HuH-7.5 (cell line): ENCODE measurements around the gene RFX1.
A peak's percentile ranks its signal among the peaks of the same experiment; 100 is the strongest.
"Not testable (repeated sequence)": the region's sequence is repeated elsewhere in the genome, so short reads cannot be mapped to it uniquely, and the experiment has no call there.

Experiments
- DNase-seq: peaks from one replicate; pipeline ENCODE4 v3.0.0; 2011; ENCODE audit warnings: low spot score

The RFX1 gene

GRCh38 chr19:14006085-14006765 lies at the start of gene RFX1:
Gene RFX1, minus strand, starts transcription at chr19:14006320. Its CDS starts 12,477 bp downstream, at chr19:13993843.
- DNase-seq, result peak; percentile 92

DNA sequence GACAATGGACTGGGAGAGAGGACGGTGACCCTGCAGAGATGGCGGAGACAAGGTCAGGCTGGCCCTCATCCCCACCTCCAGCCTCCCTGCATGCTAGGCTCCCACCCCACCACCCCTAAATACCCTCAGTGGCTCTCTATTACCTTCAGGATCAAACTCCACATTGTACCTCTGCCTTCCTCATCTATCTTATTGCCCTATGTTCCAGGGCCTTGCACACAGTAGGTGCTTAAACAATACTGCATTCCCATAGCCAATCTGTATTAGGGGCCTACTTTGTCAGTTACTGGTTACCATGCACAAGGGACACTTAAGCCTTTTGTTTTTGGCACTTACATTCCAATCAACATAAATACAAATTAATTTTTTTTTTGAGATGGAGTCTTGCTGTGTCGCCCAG lies 49.3 kb upstream of the RFX1 start:
- DNase-seq, result no peak

DNA sequence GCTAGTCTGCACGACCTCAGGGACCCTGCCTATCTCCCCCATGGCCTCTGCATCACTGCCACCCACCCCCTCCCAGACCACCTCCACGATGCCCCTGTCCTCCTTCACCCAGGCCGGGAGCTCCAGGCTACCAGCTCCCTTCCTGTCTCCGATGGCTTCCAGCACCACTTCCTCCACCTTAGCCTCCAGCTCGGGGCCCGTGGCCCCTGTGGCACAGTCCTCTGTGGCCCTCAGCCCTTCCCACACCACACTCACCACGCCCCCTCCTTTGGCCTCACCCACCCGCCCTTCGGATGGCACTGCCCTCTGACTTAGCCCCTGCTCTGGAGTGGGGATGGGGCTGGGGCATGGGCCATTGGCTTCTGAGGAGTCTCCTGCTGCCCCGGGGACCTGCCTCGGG lies 48.6 kb upstream of the RFX1 start:
- DNase-seq, result no peak

- DNase-seq, result no peak
These were observed 48.0 kb upstream of the RFX1 start for GRCh38 chr19:14054099-14054498.

DNA sequence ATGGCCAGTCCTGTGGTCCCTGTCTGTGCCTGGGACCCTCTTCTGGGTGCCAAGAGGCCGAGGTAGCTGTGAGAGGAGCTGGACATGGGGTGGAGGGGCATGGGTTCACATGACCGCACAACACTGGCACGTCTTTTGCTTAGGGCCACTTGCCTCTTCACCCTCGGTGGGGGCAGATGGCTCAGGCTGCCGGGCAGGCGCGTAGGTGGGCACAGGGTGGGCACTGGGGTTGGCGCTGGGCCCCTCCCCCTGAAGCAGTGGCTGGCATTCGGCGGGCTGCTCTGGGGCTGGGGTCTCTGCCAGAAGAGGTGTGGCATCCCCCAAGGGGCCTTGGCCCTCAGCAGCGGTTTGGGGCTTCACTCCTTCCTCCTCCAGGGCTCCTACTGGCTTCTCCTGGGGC lies 47.4 kb upstream of the RFX1 start:
- DNase-seq, result no peak

GRCh38 chr19:14053032-14053431 lies 46.9 kb upstream of the RFX1 start:
- DNase-seq, result no peak

DNA sequence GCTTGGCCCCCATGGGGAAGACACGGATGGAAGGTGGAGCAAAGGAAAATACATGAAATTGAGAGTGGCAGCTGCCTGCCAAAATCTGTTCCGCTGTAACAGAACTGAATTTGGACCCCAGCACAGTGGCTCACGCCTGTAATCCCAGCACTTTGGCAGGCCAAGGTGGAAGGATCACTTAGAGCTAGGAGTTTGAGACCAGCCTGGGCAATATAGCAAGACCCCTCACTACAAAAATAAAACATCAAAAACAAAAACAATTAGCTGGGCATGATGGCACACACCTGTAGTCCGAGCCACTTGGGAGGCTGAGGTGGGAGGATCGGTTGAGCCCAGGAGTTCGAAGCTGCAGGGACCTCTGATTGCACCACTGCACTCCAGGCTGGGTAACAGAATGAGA lies 46.4 kb upstream of the RFX1 start:
- no peak for DNase-seq

DNA sequence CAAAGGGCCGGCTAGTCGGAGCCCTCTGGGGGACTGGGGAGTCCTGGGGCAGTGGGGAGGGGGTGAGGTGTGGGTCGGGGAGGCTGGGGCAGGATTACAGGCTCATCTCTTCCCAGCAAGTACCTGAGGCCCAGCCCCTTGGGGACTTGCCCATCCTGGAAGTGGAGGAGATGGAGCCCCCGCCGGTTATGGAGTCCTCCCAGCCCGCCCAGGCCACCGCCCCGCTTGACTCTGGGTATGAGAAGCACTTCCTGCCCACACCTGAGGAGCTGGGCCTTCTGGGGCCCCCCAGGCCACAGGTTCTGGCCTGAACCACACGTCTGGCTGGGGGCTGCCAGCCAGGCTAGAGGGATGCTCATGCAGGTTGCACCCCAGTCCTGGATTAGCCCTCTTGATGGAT lies 45.9 kb upstream of the RFX1 start:
- DNase-seq, result no peak

DNA sequence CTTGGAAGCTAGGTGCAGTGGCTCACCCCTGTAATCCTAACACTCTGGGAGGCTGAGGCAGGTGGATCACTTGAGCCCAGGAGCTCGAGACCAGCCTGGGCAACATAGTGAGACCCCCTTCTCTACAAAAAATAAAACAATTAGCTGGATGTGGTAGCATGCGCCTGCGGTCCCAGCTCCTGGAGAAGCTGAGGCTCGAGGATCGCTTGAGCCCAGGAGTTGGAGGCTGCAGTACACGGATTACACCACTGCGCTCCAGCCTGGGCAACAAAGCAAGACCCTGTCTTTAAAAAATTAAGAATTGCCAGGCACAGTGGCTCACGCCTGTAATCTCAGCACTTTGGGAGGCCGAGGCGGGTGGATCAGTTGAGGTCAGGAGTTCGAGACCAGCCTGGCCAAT lies 44.8 kb upstream of the RFX1 start:
- DNase-seq, result not testable (repeated sequence)

GRCh38 chr19:14050512-14050911 lies 44.4 kb upstream of the RFX1 start:
- no peak for DNase-seq

DNA sequence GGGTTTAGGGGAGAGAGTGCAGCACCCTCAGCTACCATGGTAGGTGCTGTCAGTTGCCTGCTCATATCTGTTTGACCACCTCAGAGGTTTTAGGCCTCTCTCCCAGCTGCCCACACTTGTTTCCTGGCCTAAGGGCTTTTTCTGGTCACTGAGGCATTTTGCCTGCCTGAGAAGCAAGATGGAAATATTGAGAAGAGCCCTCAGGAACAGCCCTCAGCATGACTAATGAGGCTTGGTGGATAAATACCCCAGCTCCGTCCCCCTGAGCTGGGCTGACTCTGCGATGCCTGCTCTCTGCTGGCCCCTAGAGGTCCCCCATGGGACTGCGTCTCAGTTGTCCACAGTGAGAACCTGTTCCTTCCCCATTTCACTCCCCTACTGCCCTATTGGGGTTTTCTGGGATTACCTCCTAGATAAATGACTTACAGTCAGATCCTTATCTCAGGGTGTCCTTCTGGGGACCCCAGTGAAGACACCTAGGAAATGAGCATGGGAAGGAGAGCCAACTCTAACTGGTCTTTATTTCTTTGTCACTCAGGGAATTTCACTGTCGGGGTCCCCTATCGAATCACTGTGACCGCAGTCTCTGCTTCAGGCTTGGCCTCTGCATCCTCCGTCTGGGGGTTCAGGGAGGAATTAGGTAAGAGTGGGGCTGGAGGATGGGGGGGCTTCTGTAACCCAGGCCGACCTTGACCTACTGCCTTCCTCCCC lies 42.5 kb upstream of the RFX1 start:
- DNase-seq, result peak; percentile 87

DNA sequence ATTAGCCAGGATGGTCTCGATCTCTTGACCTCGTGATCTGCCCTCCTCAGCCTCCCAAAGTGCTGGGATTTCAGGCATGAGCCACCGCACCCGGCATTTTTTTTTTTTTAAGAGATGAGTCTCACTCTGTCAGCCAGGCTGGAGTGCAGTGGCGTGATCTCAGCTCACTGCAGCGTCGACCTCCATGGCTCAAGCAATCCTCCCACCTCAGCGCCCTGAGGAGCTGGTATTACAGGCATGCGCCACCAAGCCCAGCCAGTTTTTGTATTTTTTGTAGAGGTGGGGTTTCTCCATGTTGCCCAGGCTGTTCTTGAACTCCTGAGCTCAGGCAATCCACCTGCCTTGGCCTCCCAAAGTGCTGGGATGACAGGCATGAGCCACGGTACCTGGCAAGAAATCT lies 41.7 kb upstream of the RFX1 start:
- not testable (repeated sequence) for DNase-seq

DNA sequence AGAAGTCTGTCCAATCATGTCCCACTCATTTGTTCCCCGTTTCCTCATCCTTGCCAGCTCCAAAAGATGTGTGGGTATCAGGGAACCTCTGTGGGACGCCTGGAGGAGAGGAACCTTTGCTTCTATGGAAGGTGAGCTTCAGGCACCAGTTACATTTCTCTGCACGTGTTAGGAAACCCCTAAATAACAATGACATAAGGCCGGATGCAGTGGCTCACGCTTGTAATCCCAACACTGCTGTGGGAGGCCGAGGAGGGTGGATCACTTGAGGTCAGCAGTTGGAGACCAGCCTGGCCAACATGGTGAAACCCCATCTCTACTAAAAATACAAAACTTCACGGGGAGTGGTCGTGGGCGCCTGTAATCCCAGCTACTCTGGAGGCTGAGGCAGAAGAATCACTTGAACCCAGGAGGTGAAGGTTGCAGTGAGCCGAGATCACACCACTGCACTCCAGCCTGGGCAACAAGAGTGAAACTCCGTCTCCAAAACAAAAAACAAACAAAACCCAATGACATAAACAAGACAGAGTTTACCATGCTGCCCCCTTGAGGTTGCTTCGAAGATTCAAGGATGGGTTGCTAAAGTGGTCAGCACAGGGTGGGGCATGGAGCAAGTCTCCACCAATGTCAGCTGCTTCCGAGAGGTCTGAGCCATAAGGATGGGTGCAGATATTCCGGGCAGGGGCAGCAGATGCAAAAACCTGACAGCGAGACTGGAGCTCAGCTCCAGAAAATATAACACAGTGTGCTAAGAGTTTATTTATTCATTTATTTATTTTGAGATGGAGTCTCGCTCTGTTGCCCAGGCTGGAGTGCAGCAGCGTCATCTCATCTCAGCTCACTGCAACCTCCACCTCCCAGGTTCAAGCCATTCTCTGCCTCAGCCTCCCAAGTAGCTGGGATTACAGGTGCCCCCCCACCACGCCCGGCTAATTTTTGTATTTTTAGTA lies 36.8 kb upstream of the RFX1 start:
- not testable (repeated sequence) for DNase-seq

GRCh38 chr19:14039181-14039580 lies 33.1 kb upstream of the RFX1 start:
- no peak for DNase-seq

DNA sequence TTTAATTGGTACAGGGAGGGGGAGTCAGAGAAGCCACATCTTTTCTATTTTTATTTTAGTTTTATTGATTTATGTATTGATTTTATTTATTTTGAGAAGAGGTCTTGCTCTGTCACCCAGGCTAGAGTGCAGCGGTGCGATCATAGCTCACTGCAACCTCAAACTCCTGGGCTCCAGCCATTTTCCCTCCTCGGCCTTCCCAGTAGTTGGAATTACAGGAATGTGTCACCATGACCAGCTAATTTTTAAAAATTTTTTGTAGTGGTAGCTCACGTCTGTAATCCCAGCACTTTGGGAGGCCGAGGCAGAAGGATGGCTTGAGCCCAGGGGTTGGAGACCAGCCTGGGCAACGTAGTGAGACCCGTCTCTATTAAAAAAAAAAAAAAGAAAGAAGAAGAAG lies 29.6 kb upstream of the RFX1 start:
- DNase-seq, result no peak

GRCh38 chr19:14035159-14035558 lies 29.0 kb upstream of the RFX1 start:
- not testable (repeated sequence) for DNase-seq

- DNase-seq, result no peak
These were observed 27.8 kb upstream of the RFX1 start for GRCh38 chr19:14033946-14034345.

GRCh38 chr19:14031719-14032480 lies 25.8 kb upstream of the RFX1 start, which contains the start of gene IL27RA:
Gene IL27RA, plus strand, starts transcription at chr19:14031762. Its CDS starts 111 bp downstream, at chr19:14031873.
- DNase-seq, result peak; percentile 80

DNA sequence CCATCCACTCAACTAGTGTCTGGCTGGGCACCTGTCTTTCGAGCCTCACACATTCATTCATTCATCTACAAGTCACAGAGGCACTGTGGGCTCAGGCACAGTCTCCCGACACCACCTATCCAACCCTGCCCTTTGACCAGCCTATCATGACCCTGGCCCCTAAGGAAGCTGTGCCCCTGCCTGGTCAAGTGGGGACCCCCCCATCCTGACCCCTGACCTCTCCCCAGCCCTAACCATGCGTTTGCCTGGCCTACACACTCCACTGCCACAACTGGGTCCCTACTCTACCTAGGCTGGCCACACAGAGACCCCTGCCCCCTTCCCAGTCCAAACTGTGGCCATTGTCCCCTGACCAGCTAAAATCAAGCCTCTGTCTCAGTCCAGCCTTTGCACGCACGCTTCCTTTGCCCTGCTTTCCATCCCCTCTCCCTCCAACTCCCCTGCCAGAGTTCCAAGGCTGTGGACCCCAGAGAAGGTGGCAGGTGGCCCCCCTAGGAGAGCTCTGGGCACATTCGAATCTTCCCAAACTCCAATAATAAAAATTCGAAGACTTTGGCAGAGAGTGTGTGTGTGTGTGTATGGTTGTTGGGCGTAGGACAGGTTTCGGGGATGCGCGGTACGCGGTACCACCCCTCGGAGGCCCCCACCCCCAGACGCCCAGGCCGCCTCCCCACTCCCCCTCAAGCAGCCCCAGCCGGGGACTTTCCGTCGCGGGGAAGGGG lies 25.0 kb upstream of the RFX1 start:
- DNase-seq, result no peak

GRCh38 chr19:14028901-14029300 lies 22.8 kb upstream of the RFX1 start:
- no peak for DNase-seq

DNA sequence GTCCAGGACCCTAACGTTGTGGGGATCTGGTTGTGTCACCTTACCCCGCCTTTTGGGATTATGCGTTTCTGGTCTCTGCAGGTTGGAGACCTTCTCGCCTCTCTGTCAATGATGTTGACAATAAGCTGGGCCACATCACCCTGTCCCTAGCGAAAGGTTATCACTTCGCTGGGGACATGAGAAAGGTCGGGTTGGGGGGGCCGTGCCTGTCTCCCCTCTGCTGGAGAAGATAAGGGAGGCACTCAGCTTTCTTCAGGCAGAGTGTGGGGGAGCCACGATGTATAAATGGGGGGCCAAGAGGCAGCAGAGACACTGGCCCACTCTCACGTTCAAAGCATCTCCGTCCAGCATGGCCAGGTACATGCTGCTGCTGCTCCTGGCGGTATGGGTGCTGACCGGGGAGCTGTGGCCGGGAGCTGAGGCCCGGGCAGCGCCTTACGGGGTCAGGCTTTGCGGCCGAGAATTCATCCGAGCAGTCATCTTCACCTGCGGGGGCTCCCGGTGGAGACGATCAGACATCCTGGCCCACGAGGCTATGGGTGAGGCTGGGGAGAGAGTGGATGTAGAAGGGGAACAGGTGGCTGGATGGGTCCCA lies 21.8 kb upstream of the RFX1 start, which contains the start of gene RLN3:
RLN3 (plus strand) TSS at position 293 of the 595 bp plus-strand sequence; CDS start at position 350, 57 bp downstream.
- no peak for DNase-seq
